HG03432 (cell line): ENCODE measurements around the gene CHMP4A.
A peak's percentile ranks its signal among the peaks of the same experiment; 100 is the strongest.
"Not testable (repeated sequence)": the region's sequence is repeated elsewhere in the genome, so short reads cannot be mapped to it uniquely, and the experiment has no call there.

Experiments
- ATAC-seq: cut with Tn5 transposase; IDR thresholded peaks from one replicate; pipeline ENCODE4 v1.9.1; 2021; ENCODE audit warnings: mild to moderate bottlenecking, moderate library complexity; ENCODE audit not compliant: unreplicated experiment

CHMP4A gene

DNA sequence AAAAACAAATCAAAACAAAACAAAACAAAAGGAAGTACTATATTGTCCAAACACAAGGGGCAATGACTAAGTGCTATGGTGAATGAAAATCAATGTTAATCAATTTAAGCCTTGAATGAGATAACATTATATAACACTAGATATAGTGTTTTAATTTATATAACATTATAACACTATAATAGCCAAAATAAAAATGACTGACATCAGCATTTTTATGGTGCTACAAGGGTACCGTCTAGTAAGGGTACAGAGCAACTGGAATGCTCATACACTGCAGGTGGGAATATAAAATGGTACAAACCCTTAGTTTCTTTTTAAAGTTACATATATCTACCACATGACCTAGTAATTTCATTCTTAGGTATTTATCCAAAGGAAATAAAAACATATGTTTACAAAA is 13.2 kb upstream of the CHMP4A start:
- no peak for ATAC-seq

DNA sequence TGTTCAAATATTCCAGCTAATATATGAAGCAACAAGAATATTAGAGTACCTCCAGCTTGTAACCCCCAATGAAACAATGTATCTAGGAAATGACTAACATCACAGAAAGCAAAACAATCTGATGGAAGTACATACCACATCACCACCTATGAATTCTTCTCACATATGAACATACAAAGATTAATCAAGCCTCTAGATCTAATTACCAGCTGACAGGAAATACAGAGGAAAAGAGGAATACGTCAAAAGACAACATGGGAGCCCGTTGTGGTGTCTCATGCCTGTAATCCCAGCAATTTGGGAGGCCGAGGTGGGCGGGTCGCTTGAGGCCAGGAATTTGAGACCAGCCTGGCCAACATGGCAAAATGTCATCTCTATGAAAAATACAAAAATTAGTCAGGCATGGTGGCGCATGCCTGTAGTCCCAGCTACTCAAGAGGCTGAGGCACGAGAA is 11.4 kb upstream of the CHMP4A start:
- ATAC-seq = no peak

DNA sequence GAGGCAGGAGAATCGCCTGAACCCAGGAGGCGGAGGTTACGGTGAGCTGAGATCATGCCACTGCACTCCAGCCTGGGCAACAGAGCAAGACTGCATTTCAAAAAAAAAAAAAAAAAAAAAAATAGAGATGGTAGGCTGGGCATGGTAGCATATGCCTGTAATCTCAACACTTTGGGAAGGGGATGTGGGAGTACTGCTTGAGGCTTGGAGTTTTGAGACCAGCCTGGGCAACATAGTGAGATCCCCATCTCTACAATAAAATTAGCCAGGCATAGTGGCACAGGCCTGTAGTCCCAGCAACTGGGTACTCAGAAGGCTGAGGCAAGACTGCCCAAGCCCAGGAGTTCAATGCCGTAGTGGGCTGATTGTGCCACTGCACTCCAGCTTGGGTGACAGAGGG is 9.7 kb upstream of the CHMP4A start:
- not testable (repeated sequence) for ATAC-seq

DNA sequence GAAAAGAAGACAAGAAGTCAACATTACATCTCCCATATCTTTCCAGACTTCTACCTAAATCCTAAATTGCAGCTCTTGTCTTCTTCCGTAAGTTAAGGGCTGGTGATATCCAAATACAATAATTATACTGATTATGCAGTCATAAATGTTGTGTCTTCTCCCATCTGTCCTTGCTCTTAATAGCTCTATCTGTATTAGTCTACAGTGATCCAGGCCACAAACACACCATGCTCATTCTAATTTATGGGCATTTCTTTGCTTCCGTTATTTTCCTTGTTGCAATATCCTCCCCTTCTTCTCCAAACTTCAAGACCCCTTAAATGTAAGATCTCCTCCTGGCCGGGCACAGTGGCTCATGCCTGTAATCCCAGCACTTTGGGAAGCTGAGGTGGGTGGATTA is 6.2 kb upstream of the CHMP4A start:
- ATAC-seq = no peak

DNA sequence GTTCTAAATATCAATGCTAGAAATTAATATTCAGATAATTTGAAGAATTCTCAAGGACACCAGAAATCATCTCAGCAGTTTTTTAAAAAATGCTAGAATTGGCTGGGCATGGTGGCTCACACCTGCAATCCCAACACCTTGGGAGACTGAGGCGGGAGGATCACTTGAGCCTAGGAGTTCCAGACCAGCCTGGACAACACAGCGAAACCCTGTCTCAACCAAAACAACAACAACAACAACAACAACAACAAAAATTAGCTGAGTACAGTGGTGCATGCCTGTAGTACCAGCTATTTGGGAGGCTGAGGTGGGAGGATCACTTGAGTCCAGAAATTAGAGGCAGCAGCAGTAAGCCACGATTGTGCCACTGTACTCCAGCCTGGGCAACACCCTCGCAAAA is 5.8 kb upstream of the CHMP4A start:
- ATAC-seq = no peak

DNA sequence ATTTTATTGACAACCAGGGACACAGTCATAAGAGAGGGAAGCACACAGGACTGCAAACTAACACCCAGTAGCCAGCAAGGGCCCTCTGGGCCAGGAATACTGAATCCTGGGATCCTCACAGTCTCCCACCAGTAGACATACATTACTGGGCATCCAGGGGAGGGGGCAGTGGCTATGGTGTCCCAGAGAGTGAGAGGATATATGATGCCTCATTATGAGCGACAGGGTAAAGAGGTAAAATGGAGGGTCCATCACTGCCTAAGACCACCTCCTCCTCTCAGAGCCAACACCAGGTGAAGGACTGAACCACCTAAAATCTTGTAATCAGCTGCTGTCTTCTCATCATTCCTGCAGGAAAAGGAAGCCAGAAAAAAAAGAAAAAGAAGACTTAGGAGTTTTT is 3.6 kb upstream of the CHMP4A start:
- not testable (repeated sequence) for ATAC-seq

DNA sequence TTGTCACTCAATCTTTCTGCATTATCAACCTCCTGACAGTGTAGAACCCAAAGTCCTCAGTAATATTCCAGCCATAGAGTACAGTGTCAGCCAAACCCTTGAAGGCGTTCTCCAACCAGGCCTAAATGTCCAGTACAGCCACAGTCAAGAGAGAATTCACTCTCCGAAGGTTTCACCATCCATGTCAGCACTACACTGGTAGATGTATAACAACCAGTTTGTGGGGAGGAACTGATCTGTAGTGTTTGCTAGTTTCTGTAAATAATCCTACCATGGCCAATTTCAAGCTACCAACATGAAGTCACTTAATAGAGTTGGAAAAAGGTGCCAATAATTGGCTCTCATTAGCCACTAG is 3.0 kb upstream of the CHMP4A start:
- no peak for ATAC-seq

DNA sequence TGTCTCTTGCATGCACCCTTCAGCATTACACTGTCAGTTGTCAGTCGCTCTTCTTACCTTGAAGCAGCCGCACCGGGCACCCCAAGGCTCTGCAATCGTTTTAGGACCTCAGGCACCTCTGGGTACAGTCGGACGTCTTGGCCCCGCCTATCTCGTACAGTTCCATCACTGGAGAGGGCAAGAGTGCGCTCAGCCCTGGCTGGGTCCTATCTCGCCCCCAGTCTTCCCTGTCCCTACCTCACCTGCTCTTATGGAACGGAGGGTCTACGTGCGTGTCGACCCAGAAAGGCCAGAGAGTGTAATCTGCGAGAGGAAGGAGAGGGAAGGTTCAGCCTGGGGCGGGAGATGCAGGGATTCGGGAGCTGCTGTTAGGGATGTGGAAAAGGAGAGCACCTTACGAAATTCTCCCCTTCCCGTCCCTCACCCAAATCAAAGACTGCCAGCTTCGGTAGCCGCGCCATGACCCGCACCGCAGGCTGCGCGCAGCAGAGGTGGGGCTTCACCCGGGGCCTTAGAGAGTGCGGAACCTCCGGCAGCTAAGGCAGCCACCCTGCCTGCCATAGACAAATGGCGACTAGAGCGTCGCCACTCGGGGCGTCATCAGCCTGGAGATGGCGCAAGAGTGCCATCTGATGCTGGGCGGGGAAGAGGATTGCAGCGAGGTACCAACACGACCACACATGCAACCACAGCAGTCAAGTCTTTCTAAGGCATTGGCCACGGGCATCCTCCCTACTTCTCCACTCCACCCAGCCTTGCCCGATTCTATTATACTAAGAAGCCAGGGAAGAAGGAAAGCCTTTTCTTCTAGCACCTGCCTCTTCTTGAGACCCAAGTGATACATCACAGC is 2.4 kb upstream of the CHMP4A start, which contains the start of gene MDP1:
TSS of gene MDP1 (minus strand) at position 572 of the 850 bp plus-strand sequence. CDS start at position 461, 111 bp downstream.
- peak; percentile 70 for ATAC-seq

DNA sequence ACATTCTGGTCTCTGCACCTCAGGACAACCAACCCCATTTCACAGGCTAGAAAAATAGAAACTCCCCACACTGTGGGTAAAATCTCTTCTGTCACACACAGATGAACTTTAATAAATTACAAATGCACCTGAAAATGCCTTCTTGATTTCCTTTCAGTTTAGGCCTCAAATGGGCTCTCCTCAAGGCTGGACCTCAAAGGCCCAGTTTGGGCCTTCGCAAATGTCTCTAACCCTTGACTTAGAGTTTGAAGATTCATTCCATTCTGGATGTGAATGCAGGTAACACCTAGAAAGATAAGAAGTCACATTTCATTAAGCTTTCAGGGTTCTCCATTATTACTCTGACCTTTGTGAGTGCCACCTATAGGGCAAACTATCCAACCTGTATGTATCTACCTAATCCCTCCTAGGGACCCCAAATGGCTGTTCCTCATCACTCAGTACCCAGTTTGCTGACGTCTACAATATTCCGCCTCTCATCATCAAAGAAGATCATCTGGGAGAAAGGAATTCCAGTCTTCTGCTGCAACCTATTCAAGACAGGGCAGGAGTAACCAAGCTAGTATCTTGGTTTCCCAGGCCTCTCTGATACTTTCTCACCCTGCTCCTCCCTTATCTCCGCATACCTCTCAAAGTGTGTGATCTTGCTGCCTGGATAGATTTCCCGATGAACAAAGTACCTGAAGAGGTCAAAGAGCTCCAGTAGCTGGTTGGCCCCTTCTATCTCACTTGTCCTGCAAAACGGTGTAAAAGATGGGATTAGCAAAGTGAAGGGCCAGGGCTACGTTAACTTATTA is 776 bp upstream of the CHMP4A start:
- ATAC-seq = no peak

DNA sequence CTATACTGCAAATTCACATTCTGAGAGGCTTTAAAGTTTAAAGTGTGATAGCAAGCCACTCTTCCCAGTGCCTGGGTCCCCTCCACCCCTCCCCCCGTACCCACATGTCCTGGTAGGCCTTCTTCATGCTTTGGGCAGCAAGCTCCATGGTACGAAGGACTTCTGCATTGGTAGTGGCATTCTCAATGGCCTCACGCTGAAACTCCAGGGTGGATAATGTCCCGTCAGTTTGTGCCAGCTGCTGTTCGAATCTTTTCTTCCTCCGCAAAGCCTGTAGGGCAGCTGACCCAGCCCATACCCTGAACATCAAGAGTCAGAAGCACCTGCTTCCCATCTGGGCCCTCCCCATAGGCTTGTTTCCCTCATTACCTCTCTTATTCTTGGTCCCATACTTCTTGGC is 2.0 kb downstream of the CHMP4A start:
- no peak for ATAC-seq

DNA sequence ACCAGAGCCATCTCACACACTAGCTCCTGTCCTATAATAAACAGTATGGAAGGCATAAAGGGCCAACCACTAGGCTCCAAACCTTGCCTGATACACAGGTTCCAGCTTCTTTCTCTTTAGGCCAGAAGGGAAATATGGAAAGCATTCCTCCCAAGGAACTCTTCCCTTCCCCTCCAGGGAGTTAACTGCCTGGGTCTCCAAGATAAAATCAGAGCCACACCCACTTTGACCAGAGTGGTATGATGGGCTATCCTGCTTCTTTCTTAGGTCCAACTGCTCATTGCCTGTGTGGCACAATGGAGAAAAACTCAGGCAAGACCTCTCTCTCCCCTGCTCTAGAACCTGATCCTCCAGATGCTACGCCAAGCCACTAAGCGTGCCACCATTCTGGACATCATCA is 5.7 kb downstream of the CHMP4A start:
- ATAC-seq = no peak

DNA sequence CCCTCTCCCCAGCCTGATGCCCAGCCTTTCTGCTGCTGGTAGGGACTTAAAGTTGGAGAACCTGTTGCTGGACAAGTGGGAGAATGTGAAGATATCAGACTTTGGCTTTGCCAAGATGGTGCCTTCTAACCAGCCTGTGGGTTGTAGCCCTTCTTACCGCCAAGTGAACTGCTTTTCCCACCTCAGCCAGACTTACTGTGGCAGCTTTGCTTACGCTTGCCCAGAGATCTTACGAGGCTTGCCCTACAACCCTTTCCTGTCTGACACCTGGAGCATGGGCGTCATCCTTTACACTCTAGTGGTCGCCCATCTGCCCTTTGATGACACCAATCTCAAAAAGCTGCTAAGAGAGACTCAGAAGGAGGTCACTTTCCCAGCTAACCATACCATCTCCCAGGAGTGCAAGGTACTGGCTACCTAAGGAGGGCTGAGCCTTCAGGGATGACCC is 6.2 kb downstream of the CHMP4A start:
- no peak for ATAC-seq

DNA sequence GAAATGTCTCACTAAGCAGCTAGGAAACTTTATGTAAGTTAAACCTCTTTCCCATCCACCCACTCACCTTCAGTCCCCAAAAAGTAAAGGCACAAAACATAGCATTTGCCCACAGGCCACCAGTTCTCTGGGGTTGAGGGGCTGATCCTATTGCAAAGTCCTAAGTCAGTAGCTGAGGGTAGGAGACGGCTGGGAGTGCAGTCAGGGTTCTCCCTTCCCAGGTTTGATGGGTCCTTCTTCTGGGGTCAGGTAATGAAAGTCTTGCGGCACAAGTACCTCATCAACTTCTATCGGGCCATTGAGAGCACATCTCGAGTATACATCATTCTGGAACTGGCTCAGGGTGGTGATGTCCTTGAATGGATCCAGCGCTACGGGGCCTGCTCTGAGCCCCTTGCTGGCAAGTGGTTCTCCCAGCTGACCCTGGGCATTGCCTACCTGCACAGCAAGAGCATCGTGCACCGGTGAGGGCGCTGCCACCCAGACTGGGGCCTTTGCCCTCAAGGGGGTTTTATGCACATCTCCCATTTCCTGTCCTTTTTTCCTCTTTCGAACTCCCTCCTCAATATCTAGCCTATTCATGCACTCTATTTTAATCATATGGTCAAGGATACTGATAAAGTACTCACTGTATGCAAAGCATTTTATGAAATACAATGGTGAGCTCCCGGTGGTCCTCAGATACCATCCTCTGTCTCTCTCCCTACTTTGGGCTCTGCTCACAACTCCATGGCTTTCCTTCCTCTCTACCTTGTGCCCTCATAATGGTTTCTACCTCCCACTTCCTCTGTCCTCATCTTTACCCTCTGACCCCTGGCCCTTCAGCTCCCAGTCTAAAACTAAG is 6.8 kb downstream of the CHMP4A start:
- no peak for ATAC-seq

DNA sequence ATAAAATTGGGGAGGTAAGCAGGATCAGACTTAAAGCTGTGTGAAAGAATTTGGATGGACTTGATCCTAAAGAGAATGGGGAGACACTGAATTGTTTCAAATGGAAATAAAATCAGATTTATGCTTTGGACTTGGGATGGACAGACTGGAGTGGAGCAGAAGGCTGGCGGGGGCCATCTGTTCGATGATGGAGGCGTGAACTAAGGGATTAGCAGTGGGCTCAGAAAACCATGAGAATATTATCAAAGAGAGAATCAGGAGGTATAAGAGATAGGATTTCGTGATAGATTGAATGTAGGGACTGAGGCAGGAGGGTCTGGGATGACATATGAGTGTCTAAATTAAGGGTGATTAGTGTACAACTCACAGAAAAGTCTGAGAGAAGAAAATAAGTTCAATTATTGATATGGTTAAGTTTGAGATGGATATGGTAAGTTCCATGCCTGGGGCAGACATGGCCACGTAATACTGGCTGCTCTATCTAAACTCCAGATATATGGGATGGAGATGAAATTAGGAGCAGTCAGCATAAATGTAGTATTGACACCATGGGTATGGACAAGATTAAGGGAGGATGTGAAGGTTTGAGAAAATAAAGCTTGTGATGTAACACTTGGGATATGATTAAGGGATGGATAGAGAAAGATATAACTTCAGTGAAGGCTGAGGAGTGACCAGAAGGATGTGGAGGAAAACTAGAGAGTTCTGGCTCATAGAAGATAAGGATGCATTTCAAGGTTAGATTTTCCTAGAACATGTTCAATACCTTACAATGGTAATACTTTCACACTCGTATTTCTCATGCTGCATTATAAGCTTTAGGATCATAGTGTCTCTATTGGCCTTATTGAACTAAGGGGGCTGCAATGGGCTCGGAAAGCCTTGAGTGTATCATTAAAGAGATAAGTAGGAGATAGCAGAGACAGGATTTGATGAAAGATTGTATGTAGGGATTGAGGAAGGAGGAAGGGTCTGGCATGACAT is 8.8 kb downstream of the CHMP4A start:
- ATAC-seq = no peak

DNA sequence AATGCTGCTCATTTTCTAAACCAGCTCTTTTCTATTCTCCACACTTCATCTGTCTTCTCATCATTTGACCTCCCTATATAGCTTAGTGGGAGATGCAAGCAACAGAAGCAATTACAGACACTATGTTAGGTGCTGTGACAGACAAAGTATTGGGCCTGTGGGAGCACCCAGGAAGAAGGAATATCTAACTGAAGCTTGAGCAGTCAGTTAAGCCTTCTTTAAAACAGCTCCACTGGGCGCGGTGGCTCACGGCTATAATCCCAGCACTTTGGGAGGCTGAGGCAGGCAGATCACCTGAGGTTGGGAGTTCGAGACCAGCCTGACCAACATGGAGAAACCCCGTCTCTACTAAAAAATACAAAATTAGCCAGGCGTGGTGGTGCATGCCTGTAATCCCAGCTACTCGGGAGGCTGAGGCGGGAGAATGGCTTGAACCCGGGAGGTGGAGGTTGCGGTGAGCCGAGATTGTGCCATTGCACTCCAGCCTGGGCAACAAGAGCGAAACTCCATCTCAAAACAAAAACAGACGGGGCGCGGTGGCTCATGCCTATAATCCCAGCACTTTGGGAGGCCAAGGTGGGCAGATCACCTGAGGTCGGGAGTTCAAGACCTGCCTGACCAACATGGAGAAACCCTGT is 9.9 kb downstream of the CHMP4A start:
- ATAC-seq = not testable (repeated sequence)

DNA sequence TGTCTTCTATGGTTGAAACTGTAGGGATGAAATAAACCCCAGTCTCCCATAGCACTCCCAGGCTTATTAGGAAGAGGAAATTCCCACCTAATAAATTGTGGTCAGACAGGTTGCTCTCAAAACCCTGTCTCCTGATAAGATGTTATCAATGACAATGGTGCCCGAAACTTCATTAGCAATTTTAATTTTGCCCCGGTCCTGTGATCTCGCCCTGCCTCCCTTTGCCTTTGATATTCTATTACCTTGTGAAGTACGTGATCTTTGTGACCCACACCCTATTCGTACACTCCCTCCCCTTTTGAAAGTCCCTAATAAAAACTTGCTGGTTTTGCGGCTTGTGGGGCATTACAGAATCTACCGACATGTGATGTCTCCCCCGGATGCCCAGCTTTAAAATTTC is 10.8 kb downstream of the CHMP4A start:
- ATAC-seq = not testable (repeated sequence)

DNA sequence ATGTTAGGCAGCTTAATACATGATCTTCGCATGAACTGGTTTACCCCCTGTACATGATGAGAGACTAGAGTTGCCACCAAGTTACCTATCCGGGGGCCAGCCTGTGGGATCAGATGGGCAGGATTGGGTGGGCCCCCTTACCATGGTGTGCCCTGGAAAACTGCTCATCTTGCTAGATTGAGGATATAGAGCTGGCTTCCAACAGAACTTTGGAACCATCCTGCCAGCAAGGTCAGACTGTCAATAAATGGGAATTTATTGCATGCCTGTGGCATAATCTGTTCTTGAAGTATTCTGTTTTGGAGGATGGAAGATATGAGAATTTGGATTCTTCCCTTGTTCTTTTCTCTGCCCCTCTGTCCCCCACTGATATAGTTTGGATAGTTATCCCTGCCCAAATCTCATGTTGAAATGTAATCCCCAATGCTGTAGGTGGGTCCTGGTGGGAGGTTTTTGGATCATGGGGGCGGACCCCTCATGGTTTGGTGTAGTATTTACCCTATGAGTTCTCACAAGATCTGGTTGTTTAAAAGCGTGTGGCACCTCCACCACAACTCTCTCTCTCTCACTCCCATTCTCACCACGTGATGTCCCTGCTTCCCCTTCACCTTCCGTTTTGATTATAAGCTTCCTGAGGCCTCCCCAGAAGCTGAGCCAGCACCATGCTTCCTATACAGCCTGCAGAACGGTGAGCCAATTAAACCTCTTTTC is 14.3 kb downstream of the CHMP4A start:
- no peak for ATAC-seq

DNA sequence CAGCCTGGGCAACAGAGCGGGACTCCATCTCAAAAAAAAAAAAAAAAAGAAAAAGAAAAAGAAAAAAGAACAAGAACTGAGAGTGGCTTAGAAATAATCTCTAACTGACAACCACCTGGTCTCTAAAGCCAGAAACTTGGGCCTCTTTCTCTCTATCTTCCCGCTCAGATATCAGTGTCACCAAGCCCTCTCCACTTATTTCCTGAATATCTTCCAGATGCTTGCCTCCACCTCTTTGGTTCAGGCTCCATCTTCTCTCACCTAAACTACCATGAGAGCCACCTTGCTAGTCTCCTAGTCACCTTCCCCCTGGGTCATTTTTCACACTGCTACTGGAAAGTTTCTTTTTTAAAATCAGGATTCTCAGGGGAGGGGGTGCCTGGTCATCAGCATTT is 16.2 kb downstream of the CHMP4A start:
- ATAC-seq = no peak
